HuH-7 (cell line): ENCODE results near the gene PDZD7.

Experiments
- DNase-seq: peaks from one replicate; pipeline ENCODE4 v3.0.0; 2011; ENCODE audit warnings: low spot score

The PDZD7 gene

DNA sequence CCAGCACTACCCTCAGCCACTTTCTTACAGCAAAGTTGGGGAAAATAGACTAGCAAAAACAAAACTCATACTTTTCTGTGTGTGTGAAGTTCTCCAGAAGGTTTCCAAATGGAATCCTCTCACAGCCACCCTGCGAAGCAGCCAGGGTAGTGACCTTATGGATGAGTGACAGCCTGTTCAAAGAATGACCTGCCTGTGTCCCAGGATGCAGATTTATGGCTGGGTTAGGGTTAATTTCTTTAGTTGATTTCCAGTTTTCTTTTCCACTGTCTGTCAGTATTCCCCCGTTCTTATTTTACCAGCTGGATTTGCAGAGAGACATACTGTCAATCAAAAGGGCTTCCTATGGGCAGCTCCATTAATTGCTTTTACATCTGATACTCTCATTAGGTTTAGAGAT is 64.0 kb downstream of the PDZD7 start:
- DNase-seq = no peak

GRCh38 chr10:100965820-100966219 is 65.1 kb downstream of the PDZD7 start:
- no peak for DNase-seq

GRCh38 chr10:100963826-100964225 is 67.1 kb downstream of the PDZD7 start:
- DNase-seq = no peak

DNA sequence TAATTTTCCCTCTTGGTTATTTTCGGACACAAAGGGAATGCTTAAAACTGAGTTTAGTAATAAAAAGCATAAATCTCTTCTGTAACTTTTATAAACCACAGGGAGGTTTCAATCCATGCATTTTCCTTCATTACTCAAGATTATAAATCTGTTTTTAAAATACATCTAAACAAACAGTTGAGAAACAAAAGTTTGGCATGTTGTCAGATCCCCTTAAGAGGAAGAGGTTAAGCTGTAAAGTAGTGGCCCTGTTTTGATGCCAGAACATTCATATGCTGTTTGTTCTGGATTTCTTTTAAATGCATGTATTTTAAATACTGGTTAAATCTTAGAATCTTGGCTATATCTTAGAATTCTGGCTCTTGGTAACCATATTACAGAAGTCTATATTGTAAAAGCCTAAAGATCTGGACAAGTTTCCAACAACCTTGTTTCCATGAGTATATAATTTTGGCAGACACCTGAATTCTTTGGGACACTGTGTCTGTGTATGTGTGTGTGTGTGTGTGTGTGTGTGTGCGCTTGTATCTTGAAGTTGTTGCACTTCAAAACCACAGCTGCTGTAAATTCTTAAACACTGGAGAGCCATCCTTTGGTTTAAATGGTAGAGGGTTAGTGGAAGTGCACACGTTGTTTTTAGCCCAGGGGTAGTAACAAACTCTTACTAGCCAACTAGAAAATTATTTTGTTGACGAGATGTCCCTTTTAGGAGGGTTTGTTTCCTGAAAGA is 68.4 kb downstream of the PDZD7 start:
- DNase-seq = no peak

GRCh38 chr10:100960251-100960650 is 70.7 kb downstream of the PDZD7 start:
- no peak for DNase-seq
